H1 (cell line): ENCODE data around the gene DAGLA. TPM values are rescaled to one million over a fixed set of nuclear protein-coding genes. Genes with fewer than 3 reads are reported as not detected.

Source experiments
- SP2 ChIP-seq: IDR thresholded peaks from 2 replicates; pipeline ENCODE4 v1.6.1; 2012; ENCODE audit warnings: mild to moderate bottlenecking, low read length, inconsistent platforms
- polyA plus RNA-seq, 7 experiments: library from polyadenylated mRNA; depleted of rRNA in 3 of 7; stranded (reverse) in 5 of 7; unstranded in 2 of 7; fragments of >200 nt in 5 of 7; fragments of 200-250 nt in 2 of 7; gene quantifications; 1 replicate in 5 of 7; 2 replicates in 1 of 7; 4 replicates in 1 of 7; pipeline versions ENCODE4 v1.2.1 to v1.2.3, GENCODE V29; 2011 to 2013; ENCODE audit warnings: missing spikeins in 2 of 7, mixed read lengths in 2 of 7
- total RNA-seq: library from RNA; stranded (reverse); fragmentation: NEBNext Ultra II Directional; extraction: Animal tissue kit (Norgen Biotek cat#: 25700); gene quantifications from 2 replicates; pipeline ENCODE4 v1.2.1, GENCODE V29; 2021
- TF ChIP-seq, protein P1 (sequence below): fragments of 300-600 bp; sonication (generic); IDR thresholded peaks from 2 replicates; pipeline ENCODE4 v1.7.1; 2012; ENCODE audit warnings: low read length, moderate library complexity, mild to moderate bottlenecking, inconsistent platforms; ENCODE audit not compliant: insufficient replicate concordance

Gene DAGLA
- total and polyA plus RNA-seq, 2 of the 8 experiments (the other 6 are each of a cell fraction or from before 2014, with no cell fraction given) = 3.6 to 6.6 TPM

DNA sequence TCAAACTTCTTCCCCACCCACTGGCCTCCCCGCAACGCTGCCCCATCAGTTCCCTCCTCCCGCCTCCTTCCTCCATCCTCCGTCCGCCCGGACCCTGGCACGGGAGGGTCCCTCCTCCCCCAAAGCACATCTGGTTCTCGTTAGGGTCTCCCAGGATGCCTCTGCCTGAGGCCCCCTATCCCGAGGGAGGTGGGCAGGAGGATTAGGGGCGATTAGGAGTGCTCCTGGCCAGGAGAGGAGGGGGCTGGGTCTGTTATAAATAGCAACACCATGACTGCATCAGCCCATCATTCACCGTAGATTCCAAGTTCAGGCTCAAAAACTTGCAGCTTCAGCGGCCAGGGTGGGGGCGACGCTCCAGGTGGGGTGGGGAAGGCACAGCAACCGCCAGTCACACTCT, 82.6 kb downstream of the DAGLA start (continued):
- TF ChIP-seq, protein P1, sequence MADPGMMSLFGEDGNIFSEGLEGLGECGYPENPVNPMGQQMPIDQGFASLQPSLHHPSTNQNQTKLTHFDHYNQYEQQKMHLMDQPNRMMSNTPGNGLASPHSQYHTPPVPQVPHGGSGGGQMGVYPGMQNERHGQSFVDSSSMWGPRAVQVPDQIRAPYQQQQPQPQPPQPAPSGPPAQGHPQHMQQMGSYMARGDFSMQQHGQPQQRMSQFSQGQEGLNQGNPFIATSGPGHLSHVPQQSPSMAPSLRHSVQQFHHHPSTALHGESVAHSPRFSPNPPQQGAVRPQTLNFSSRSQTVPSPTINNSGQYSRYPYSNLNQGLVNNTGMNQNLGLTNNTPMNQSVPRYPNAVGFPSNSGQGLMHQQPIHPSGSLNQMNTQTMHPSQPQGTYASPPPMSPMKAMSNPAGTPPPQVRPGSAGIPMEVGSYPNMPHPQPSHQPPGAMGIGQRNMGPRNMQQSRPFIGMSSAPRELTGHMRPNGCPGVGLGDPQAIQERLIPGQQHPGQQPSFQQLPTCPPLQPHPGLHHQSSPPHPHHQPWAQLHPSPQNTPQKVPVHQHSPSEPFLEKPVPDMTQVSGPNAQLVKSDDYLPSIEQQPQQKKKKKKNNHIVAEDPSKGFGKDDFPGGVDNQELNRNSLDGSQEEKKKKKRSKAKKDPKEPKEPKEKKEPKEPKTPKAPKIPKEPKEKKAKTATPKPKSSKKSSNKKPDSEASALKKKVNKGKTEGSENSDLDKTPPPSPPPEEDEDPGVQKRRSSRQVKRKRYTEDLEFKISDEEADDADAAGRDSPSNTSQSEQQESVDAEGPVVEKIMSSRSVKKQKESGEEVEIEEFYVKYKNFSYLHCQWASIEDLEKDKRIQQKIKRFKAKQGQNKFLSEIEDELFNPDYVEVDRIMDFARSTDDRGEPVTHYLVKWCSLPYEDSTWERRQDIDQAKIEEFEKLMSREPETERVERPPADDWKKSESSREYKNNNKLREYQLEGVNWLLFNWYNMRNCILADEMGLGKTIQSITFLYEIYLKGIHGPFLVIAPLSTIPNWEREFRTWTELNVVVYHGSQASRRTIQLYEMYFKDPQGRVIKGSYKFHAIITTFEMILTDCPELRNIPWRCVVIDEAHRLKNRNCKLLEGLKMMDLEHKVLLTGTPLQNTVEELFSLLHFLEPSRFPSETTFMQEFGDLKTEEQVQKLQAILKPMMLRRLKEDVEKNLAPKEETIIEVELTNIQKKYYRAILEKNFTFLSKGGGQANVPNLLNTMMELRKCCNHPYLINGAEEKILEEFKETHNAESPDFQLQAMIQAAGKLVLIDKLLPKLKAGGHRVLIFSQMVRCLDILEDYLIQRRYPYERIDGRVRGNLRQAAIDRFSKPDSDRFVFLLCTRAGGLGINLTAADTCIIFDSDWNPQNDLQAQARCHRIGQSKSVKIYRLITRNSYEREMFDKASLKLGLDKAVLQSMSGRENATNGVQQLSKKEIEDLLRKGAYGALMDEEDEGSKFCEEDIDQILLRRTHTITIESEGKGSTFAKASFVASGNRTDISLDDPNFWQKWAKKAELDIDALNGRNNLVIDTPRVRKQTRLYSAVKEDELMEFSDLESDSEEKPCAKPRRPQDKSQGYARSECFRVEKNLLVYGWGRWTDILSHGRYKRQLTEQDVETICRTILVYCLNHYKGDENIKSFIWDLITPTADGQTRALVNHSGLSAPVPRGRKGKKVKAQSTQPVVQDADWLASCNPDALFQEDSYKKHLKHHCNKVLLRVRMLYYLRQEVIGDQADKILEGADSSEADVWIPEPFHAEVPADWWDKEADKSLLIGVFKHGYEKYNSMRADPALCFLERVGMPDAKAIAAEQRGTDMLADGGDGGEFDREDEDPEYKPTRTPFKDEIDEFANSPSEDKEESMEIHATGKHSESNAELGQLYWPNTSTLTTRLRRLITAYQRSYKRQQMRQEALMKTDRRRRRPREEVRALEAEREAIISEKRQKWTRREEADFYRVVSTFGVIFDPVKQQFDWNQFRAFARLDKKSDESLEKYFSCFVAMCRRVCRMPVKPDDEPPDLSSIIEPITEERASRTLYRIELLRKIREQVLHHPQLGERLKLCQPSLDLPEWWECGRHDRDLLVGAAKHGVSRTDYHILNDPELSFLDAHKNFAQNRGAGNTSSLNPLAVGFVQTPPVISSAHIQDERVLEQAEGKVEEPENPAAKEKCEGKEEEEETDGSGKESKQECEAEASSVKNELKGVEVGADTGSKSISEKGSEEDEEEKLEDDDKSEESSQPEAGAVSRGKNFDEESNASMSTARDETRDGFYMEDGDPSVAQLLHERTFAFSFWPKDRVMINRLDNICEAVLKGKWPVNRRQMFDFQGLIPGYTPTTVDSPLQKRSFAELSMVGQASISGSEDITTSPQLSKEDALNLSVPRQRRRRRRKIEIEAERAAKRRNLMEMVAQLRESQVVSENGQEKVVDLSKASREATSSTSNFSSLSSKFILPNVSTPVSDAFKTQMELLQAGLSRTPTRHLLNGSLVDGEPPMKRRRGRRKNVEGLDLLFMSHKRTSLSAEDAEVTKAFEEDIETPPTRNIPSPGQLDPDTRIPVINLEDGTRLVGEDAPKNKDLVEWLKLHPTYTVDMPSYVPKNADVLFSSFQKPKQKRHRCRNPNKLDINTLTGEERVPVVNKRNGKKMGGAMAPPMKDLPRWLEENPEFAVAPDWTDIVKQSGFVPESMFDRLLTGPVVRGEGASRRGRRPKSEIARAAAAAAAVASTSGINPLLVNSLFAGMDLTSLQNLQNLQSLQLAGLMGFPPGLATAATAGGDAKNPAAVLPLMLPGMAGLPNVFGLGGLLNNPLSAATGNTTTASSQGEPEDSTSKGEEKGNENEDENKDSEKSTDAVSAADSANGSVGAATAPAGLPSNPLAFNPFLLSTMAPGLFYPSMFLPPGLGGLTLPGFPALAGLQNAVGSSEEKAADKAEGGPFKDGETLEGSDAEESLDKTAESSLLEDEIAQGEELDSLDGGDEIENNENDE = no peak
- no peak for TF ChIP-seq SP2
